Measurements from ENCODE around the gene BAHD1. TPM values are rescaled to one million over a fixed set of nuclear protein-coding genes. Genes with fewer than 3 reads are reported as not detected.
A peak's percentile ranks its signal among the peaks of the same experiment; 100 is the strongest.

The BAHD1 gene
- total RNA-seq, 1 donor from 2014 or later = 9.3 TPM

GRCh38 chr15:40499931-40500330 is 59.2 kb downstream of the BAHD1 start:
- DNase-seq = no peak

- DNase-seq = no peak
These were observed 60.0 kb downstream of the BAHD1 start for GRCh38 chr15:40500568-40501330.

- DNase-seq = no peak
These were observed 60.7 kb downstream of the BAHD1 start for GRCh38 chr15:40501487-40501886.

- DNase-seq = peak; percentile 40
These were observed 66.3 kb downstream of the BAHD1 start for GRCh38 chr15:40506964-40507571.

- no peak for DNase-seq
These were observed 67.5 kb downstream of the BAHD1 start for GRCh38 chr15:40508216-40508615.

DNA sequence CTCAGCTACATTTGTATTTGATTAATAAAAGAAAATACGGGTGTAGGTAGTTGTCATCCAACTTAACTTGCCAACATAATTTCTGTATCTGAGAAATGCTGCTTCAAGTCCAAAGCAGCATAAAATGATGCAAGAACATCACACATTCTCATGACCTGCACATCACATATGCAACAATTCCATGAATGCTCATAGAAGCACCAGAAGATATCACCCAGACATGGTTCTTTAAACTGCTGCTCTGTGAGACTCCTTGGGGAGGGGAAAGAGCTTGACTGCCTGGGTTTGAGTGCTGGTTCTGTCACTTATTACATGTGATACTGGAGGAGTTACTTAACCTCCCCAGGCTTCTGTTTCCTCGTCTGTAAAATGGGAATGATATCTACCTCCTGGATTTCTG is 69.4 kb downstream of the BAHD1 start:
- no peak for DNase-seq

DNA sequence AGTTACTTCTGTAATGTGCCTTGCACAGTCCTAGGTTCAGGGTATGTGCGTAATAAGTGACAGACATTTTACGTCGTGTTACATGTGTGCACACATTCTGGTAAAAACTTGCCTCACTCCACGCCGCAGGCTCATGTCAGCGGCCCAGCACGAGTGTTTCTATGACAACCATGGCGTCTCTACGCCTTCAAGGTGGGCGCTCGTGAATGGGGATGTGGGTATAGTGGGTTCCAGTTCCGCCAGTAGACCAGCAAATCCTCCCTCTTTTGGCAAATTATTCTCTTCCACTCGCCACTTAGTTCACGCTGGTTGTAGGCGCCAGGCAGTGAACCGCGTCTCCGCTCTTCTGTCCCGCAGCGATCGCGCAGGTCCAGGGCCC is 70.3 kb downstream of the BAHD1 start:
- DNase-seq = no peak

DNA sequence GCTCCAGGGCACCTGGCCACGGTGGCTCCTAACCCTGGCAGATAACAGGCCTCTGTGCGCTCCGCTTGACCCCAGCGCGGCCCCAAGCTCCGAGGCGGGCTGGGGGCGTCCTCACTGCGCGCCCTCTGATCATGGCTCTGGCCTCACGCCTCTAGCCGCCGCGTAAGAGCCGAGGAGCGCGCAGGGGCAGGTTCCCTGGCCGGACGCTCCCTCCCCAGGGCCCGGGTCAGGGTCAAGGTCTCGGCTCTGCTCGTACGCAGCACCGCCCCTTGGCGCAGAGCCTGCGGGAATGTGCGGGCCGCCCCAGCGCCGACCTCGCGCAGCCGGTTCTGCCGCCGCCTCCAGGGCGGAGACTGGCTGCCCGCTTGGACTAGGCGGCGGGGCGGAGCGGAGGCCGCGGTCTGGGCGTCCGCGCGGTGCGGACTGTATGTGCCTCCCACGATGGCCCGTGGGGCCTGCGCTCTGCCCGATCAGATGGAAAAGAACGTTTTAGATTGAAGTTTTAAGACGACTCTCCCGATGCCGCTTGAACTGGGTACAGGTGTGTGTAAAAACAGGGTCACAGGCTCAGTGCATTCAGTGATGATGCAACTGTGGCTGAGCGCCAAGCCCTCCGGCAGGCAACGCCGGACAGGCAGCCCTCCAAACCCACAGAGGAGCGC is 70.8 kb downstream of the BAHD1 start:
- no peak for DNase-seq

DNA sequence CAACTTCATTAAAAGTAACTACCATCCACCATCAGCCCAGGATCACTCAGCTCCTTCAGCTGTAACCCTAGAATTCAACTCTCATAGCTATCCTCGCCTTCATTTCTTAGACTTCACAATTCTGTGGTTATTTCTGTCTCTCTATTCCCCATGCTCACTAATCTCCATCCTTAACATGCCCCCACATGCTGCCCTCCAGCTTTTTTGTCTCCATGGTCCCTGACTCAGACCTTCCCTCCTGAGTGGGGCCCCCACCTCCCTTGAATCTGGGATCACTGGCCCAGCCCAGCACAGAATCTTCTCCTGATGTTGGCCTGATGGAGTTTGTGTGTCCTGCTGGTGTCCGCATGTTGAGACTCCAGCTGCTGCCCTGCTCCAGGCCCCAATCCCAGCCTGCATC is 71.7 kb downstream of the BAHD1 start:
- DNase-seq = no peak

DNA sequence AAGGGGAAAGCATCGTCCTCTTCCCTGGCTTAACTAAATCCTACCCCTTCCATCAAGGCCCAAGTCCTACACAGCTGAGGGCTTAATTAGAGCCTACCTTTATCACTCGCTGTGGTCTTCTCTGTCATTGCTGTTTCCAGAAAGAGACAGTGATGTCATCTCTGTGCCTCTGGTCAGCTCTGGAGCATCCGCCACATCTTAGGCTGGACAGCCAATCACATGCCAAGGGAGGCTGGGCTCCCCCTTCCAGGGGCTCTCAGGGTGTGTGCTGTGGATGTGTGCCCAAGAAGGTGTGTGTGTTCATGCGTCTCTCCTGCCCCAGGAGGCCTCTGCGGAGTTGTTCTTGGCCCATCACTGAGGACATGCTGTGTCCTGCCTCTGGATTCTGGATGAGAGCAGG is 72.9 kb downstream of the BAHD1 start:
- no peak for DNase-seq

DNA sequence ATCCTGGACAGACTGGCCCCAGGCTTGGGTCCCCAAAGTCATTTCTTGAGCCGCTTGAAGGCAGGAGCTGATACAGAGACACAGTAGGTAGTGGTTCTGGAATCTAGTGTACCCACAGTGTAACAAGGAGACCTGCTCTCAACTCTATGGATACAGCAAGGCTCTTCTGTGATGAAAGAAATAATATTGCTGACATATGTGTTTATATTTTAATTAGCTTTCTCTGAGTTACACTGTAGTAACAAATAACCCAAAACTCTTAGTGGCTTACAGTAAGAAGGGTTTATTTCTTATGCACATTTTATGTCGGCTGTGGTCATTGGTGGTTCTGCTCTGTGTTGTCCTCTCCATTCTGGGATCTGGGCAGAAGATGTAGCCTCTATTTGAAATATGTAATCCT is 75.6 kb downstream of the BAHD1 start:
- no peak for DNase-seq

Other genes starting within 250 kb of the BAHD1 start
- 8.4 TPM for gene PAK6, start 201.9 kb upstream of the BAHD1 start, total RNA-seq
- not detected for gene ANKRD63, start 157.9 kb upstream of the BAHD1 start, total RNA-seq
- gene PLCB2, start 133.0 kb upstream of the BAHD1 start, total RNA-seq = 5.2 TPM
- gene INAFM2, start 117.3 kb upstream of the BAHD1 start, total RNA-seq = 9.3 TPM
- 5.3 TPM for gene CCDC9B, start 100.0 kb upstream of the BAHD1 start, total RNA-seq
- not detected for gene PHGR1, start 89.9 kb upstream of the BAHD1 start, total RNA-seq
- gene DISP2, start 82.7 kb upstream of the BAHD1 start, total RNA-seq = 0.79 TPM
- gene KNSTRN, start 58.2 kb upstream of the BAHD1 start, total RNA-seq = 15.1 TPM
- gene IVD, start 35.2 kb upstream of the BAHD1 start, total RNA-seq = 33.9 TPM
- gene CHST14, start 30.0 kb downstream of the BAHD1 start, total RNA-seq = 5.5 TPM
- gene CCDC32, start 124.1 kb downstream of the BAHD1 start, total RNA-seq = 15.0 TPM
- gene RPUSD2, start 128.3 kb downstream of the BAHD1 start, total RNA-seq = 5.8 TPM
- 11.8 TPM for gene KNL1, start 153.3 kb downstream of the BAHD1 start, total RNA-seq